ENCODE measurements around the gene MICU1.
"Not testable (repeated sequence)": the region's sequence is repeated elsewhere in the genome, so short reads cannot be mapped to it uniquely, and the experiment has no call there.

MICU1 gene

GRCh38 chr10:72326665-72327603, 298.9 kb downstream of the MICU1 start:
- H3K27ac Mint-ChIP-seq, result peak overlapping the region; percentile 91
- not testable (repeated sequence) for H3K36me3 Mint-ChIP-seq (ENCODE audit: low read depth); H3K9me3 Mint-ChIP-seq; H3K27me3 Mint-ChIP-seq (ENCODE audit: low read depth)
- peak; percentile 78 for DNase-seq (ENCODE audit: low spot score)
- peak overlapping the region; percentile 95 for H3K4me3 Mint-ChIP-seq
- H3K4me1 Mint-ChIP-seq (ENCODE audit: low read depth), result peaks cover 65% of the 10 kb centered on the region

- not testable (repeated sequence) for DNase-seq (ENCODE audit: low spot score); H3K9me3 Mint-ChIP-seq; H3K4me3 Mint-ChIP-seq; H3K36me3 Mint-ChIP-seq (ENCODE audit: low read depth); H3K27ac Mint-ChIP-seq; H3K27me3 Mint-ChIP-seq (ENCODE audit: low read depth)
- peaks cover 63% of the 10 kb centered on the region for H3K4me1 Mint-ChIP-seq (ENCODE audit: low read depth)
Observed at GRCh38 chr10:72325243-72326175, 300.4 kb downstream of the MICU1 start.

- H3K36me3 Mint-ChIP-seq (ENCODE audit: low read depth), result peaks cover 6% of the 10 kb centered on the region
- peaks cover 5% of the 10 kb centered on the region for H3K9me3 Mint-ChIP-seq
- peak overlapping the region; percentile 3 for H3K4me3 Mint-ChIP-seq
- peaks cover 62% of the 10 kb centered on the region for H3K4me1 Mint-ChIP-seq (ENCODE audit: low read depth)
- no peaks in the 10 kb centered on the region for H3K27me3 Mint-ChIP-seq (ENCODE audit: low read depth)
- DNase-seq (ENCODE audit: low spot score), result no peak
- peak overlapping the region; percentile 24 for H3K27ac Mint-ChIP-seq
Observed at GRCh38 chr10:72323771-72324191, 302.1 kb downstream of the MICU1 start.

- no peak for DNase-seq (ENCODE audit: low spot score)
- Mint-ChIP-seq H3K27me3 (ENCODE audit: low read depth) (no peaks in the 10 kb centered on the region), H3K27ac (peak overlapping the region; percentile 92), H3K4me3 (peak overlapping the region; percentile 40), H3K9me3 (peaks cover 5% of the 10 kb centered on the region), H3K36me3 (ENCODE audit: low read depth) (peaks cover 6% of the 10 kb centered on the region), H3K4me1 (ENCODE audit: low read depth) (peaks cover 62% of the 10 kb centered on the region)
Observed at GRCh38 chr10:72323108-72323749, 302.6 kb downstream of the MICU1 start.

- H3K4me1 Mint-ChIP-seq (ENCODE audit: low read depth), result peaks cover 60% of the 10 kb centered on the region
- H3K9me3 Mint-ChIP-seq, result peaks cover 5% of the 10 kb centered on the region
- peaks cover 6% of the 10 kb centered on the region for H3K36me3 Mint-ChIP-seq (ENCODE audit: low read depth)
- peak overlapping the region; percentile 92 for H3K27ac Mint-ChIP-seq
- no peaks in the 10 kb centered on the region for H3K27me3 Mint-ChIP-seq (ENCODE audit: low read depth)
- no peak for DNase-seq (ENCODE audit: low spot score)
- peak overlapping the region; percentile 70 for H3K4me3 Mint-ChIP-seq
Observed at GRCh38 chr10:72322280-72323058, 303.4 kb downstream of the MICU1 start.

- peaks cover 63% of the 10 kb centered on the region for H3K4me1 Mint-ChIP-seq (ENCODE audit: low read depth)
- peaks cover 5% of the 10 kb centered on the region for H3K9me3 Mint-ChIP-seq
- H3K36me3 Mint-ChIP-seq (ENCODE audit: low read depth), result peaks cover 8% of the 10 kb centered on the region
- peak overlapping the region; percentile 70 for H3K4me3 Mint-ChIP-seq
- no peak for DNase-seq (ENCODE audit: low spot score)
- peak overlapping the region; percentile 92 for H3K27ac Mint-ChIP-seq
- H3K27me3 Mint-ChIP-seq (ENCODE audit: low read depth), result no peaks in the 10 kb centered on the region
Observed at GRCh38 chr10:72322030-72322279, 303.9 kb downstream of the MICU1 start.

- Mint-ChIP-seq H3K36me3 (ENCODE audit: low read depth) (peaks cover 4% of the 10 kb centered on the region), H3K4me1 (ENCODE audit: low read depth) (peaks cover 61% of the 10 kb centered on the region), H3K4me3 (peak overlapping the region; percentile 70), H3K27ac (peak overlapping the region; percentile 92), H3K9me3 (peaks cover 2% of the 10 kb centered on the region), H3K27me3 (ENCODE audit: low read depth) (no peaks in the 10 kb centered on the region)
- DNase-seq (ENCODE audit: low spot score), result no peak
Observed at GRCh38 chr10:72321248-72322029, 304.4 kb downstream of the MICU1 start.

GRCh38 chr10:72320676-72321247, 305.1 kb downstream of the MICU1 start:
- H3K27me3 Mint-ChIP-seq (ENCODE audit: low read depth), result no peaks in the 10 kb centered on the region
- peaks cover 4% of the 10 kb centered on the region for H3K36me3 Mint-ChIP-seq (ENCODE audit: low read depth)
- H3K4me1 Mint-ChIP-seq (ENCODE audit: low read depth), result peaks cover 66% of the 10 kb centered on the region
- peak; percentile 77 for DNase-seq (ENCODE audit: low spot score)
- H3K4me3 Mint-ChIP-seq, result peak overlapping the region; percentile 69
- H3K27ac Mint-ChIP-seq, result peak overlapping the region; percentile 92
- H3K9me3 Mint-ChIP-seq, result no peaks in the 10 kb centered on the region

GRCh38 chr10:72319416-72320254, 306.2 kb downstream of the MICU1 start:
- H3K9me3 Mint-ChIP-seq, result no peaks in the 10 kb centered on the region
- H3K27ac Mint-ChIP-seq, result peak overlapping the region; percentile 92
- peak; percentile 86 for DNase-seq (ENCODE audit: low spot score)
- peak overlapping the region; percentile 72 for H3K4me3 Mint-ChIP-seq
- peaks cover 4% of the 10 kb centered on the region for H3K36me3 Mint-ChIP-seq (ENCODE audit: low read depth)
- peaks cover 69% of the 10 kb centered on the region for H3K4me1 Mint-ChIP-seq (ENCODE audit: low read depth)
- H3K27me3 Mint-ChIP-seq (ENCODE audit: low read depth), result no peaks in the 10 kb centered on the region

- peak overlapping the region; percentile 72 for H3K4me3 Mint-ChIP-seq
- H3K27me3 Mint-ChIP-seq (ENCODE audit: low read depth), result no peaks in the 10 kb centered on the region
- DNase-seq (ENCODE audit: low spot score), result no peak
- peaks cover 63% of the 10 kb centered on the region for H3K4me1 Mint-ChIP-seq (ENCODE audit: low read depth)
- peak overlapping the region; percentile 86 for H3K27ac Mint-ChIP-seq
- no peaks in the 10 kb centered on the region for H3K9me3 Mint-ChIP-seq
- H3K36me3 Mint-ChIP-seq (ENCODE audit: low read depth), result peaks cover 4% of the 10 kb centered on the region
Observed at GRCh38 chr10:72318418-72319262, 307.2 kb downstream of the MICU1 start.

All from T-helper 2 cell treated with Interferon-gamma antibody and Interleukin-4, amounts not matched to agents 5 μg/mL and 100 μg/mL, for 36 hours (primary cell).